IPS-18a (cell line): ENCODE results near the gene DCP1B.

Experiments used
- H3K27ac ChIP-seq: one replicate; pipeline ENCODE4 v1.5.1; 2013; ENCODE audit warnings: low read length
- H3K27me3 ChIP-seq: one replicate; pipeline ENCODE4 v1.6.1; 2013; ENCODE audit warnings: mild to moderate bottlenecking, low read length; ENCODE audit not compliant: control insufficient read depth, insufficient read depth
- H3K36me3 ChIP-seq: one replicate; pipeline ENCODE4 v1.6.1; 2013; ENCODE audit warnings: low read depth, low read length; ENCODE audit not compliant: control insufficient read depth
- H3K4me1 ChIP-seq: one replicate; pipeline ENCODE4 v1.6.1; 2013; ENCODE audit warnings: low read depth, low read length; ENCODE audit not compliant: control insufficient read depth
- H3K4me3 ChIP-seq: one replicate; pipeline ENCODE4 v1.5.1; 2013; ENCODE audit warnings: low read length
- H3K9ac ChIP-seq: one replicate; pipeline ENCODE4 v1.6.1; 2013; ENCODE audit warnings: mild to moderate bottlenecking, low read length, moderate library complexity
- H3K9me3 ChIP-seq: one replicate; pipeline ENCODE4 v1.6.1; 2013; ENCODE audit warnings: low read depth, low read length; ENCODE audit not compliant: control insufficient read depth

The DCP1B gene

GRCh38 chr12:2004113-2004929, at the start of gene DCP1B:
Gene DCP1B, minus strand, starts transcription at chr12:2004457. Its CDS starts 26 bp downstream, at chr12:2004431.
- Histone ChIP-seq H3K9me3 (no peaks in the 10 kb centered on the region), H3K4me1 (peaks cover 22% of the 10 kb centered on the region), H3K36me3 (no peaks in the 10 kb centered on the region), H3K4me3 (peak within 1 kb of the TSS; percentile 77), H3K27ac (peak within 1 kb of the TSS; percentile 36), H3K9ac (peak within 1 kb of the TSS; percentile 81), H3K27me3 (no peaks in the 10 kb centered on the region)

GRCh38 chr12:2053691-2054090, 49.4 kb upstream of the DCP1B start:
- H3K9ac ChIP-seq: no peak overlapping the region
- no peaks in the 10 kb centered on the region for H3K9me3 ChIP-seq
- H3K27ac ChIP-seq: no peak overlapping the region
- peaks cover 13% of the 10 kb centered on the region for H3K4me1 ChIP-seq
- H3K36me3 ChIP-seq: no peaks in the 10 kb centered on the region
- H3K27me3 ChIP-seq: peaks cover 67% of the 10 kb centered on the region
- H3K4me3 ChIP-seq: peak overlapping the region; percentile 76

GRCh38 chr12:2052826-2053678, 48.8 kb upstream of the DCP1B start, which contains the start of gene CACNA1C:
Gene CACNA1C, plus strand, starts transcription at chr12:2052987. Its CDS starts 576 bp downstream, at chr12:2053563.
- Histone ChIP-seq H3K27me3 (peaks cover 67% of the 10 kb centered on the region), H3K9ac (no peak within 1 kb of the TSS), H3K4me1 (peaks cover 13% of the 10 kb centered on the region), H3K4me3 (peak within 1 kb of the TSS; percentile 76), H3K36me3 (no peaks in the 10 kb centered on the region), H3K27ac (no peak within 1 kb of the TSS), H3K9me3 (no peaks in the 10 kb centered on the region)

- H3K4me3 ChIP-seq: peak overlapping the region; percentile 63
- H3K27ac ChIP-seq: no peak overlapping the region
- no peaks in the 10 kb centered on the region for H3K9me3 ChIP-seq
- peaks cover 13% of the 10 kb centered on the region for H3K4me1 ChIP-seq
- no peak overlapping the region for H3K9ac ChIP-seq
- H3K27me3 ChIP-seq: peaks cover 66% of the 10 kb centered on the region
- no peaks in the 10 kb centered on the region for H3K36me3 ChIP-seq
Measured at GRCh38 chr12:2051700-2052621, 47.7 kb upstream of the DCP1B start.

GRCh38 chr12:2049604-2050540, 45.6 kb upstream of the DCP1B start:
- H3K9me3 ChIP-seq: no peaks in the 10 kb centered on the region
- no peaks in the 10 kb centered on the region for H3K36me3 ChIP-seq
- H3K4me3 ChIP-seq: peak overlapping the region; percentile 6
- no peak overlapping the region for H3K9ac ChIP-seq
- peaks cover 45% of the 10 kb centered on the region for H3K27me3 ChIP-seq
- no peak overlapping the region for H3K27ac ChIP-seq
- peaks cover 13% of the 10 kb centered on the region for H3K4me1 ChIP-seq

- no peaks in the 10 kb centered on the region for H3K36me3 ChIP-seq
- no peaks in the 10 kb centered on the region for H3K9me3 ChIP-seq
- peaks cover 13% of the 10 kb centered on the region for H3K4me1 ChIP-seq
- H3K27me3 ChIP-seq: peaks cover 27% of the 10 kb centered on the region
- no peak overlapping the region for H3K27ac ChIP-seq
- H3K4me3 ChIP-seq: no peak overlapping the region
- no peak overlapping the region for H3K9ac ChIP-seq
Measured at GRCh38 chr12:2047752-2048151, 43.5 kb upstream of the DCP1B start.

GRCh38 chr12:2046957-2047356, 42.7 kb upstream of the DCP1B start:
- Histone ChIP-seq H3K27ac (no peak overlapping the region), H3K27me3 (peaks cover 24% of the 10 kb centered on the region), H3K9ac (no peak overlapping the region), H3K9me3 (no peaks in the 10 kb centered on the region), H3K4me3 (no peak overlapping the region), H3K4me1 (peaks cover 13% of the 10 kb centered on the region), H3K36me3 (no peaks in the 10 kb centered on the region)

- no peaks in the 10 kb centered on the region for H3K27me3 ChIP-seq
- no peak overlapping the region for H3K27ac ChIP-seq
- H3K9me3 ChIP-seq: no peaks in the 10 kb centered on the region
Measured at GRCh38 chr12:2044165-2044564, 39.9 kb upstream of the DCP1B start.

GRCh38 chr12:2043054-2043453, 38.8 kb upstream of the DCP1B start:
- Histone ChIP-seq H3K27ac (no peak overlapping the region), H3K9ac (no peak overlapping the region), H3K36me3 (no peaks in the 10 kb centered on the region), H3K4me1 (no peaks in the 10 kb centered on the region), H3K9me3 (no peaks in the 10 kb centered on the region), H3K27me3 (no peaks in the 10 kb centered on the region), H3K4me3 (no peak overlapping the region)

More at GRCh38 chr12:2044165-2044564, 39.9 kb upstream of the DCP1B start:
- Histone ChIP-seq H3K9ac (no peak overlapping the region), H3K36me3 (no peaks in the 10 kb centered on the region), H3K4me1 (peaks cover 3% of the 10 kb centered on the region), H3K4me3 (no peak overlapping the region)

- Histone ChIP-seq H3K9ac (no peak overlapping the region), H3K4me3 (no peak overlapping the region), H3K9me3 (no peaks in the 10 kb centered on the region), H3K4me1 (peaks cover 9% of the 10 kb centered on the region), H3K36me3 (no peaks in the 10 kb centered on the region), H3K27me3 (peaks cover 22% of the 10 kb centered on the region), H3K27ac (no peak overlapping the region)
Measured at GRCh38 chr12:2039034-2039433, 34.8 kb upstream of the DCP1B start.
